Loucy (cell line): Measurements from ENCODE around the gene SLC26A4.

Source experiments
- CTCF ChIP-seq: fragments of 200-600 bp; sonication (generic); conservative IDR thresholded peaks from 2 replicates; pipeline ENCODE4 v1.5.1; 2014; ENCODE audit warnings: mild to moderate bottlenecking, antibody characterized with exemption, low read length
- EZH2phosphoT487 ChIP-seq: fragments of 200-600 bp; IDR thresholded peaks from 2 replicates; pipeline ENCODE4 v1.6.1; 2018; ENCODE audit warnings: antibody characterized with exemption, mild to moderate bottlenecking, moderate library complexity, borderline replicate concordance

- TF ChIP-seq CTCF (no peak), EZH2phosphoT487 (no peak)
Observed at GRCh38 chr7:107682886-107683285, 22.3 kb downstream of the SLC26A4 start.
